NCI-H128 (cell line): Measurements from ENCODE around the gene MAST4.

ENCODE experiments used
- DNase-seq: peaks from one replicate; lab custom pipeline; 2025; ENCODE audit not compliant: unreplicated experiment; lab: John Stamatoyannopoulos, UW

The MAST4 gene

GRCh38 chr5:66603164-66603563, 7.0 kb downstream of the MAST4 start:
- no peak for DNase-seq

- no peak for DNase-seq
Observed at GRCh38 chr5:66603881-66604280, 7.7 kb downstream of the MAST4 start.

GRCh38 chr5:66606713-66607112, 10.5 kb downstream of the MAST4 start:
- DNase-seq, result no peak

- no peak for DNase-seq
Observed at GRCh38 chr5:66608501-66608900, 12.3 kb downstream of the MAST4 start.

GRCh38 chr5:66609615-66610014, 13.4 kb downstream of the MAST4 start:
- DNase-seq, result no peak

- DNase-seq, result no peak
Observed at GRCh38 chr5:66612226-66612625, 16.0 kb downstream of the MAST4 start.

- DNase-seq, result no peak
Observed at GRCh38 chr5:66615136-66615535, 18.9 kb downstream of the MAST4 start.

- DNase-seq, result no peak
Observed at GRCh38 chr5:66615894-66616293, 19.7 kb downstream of the MAST4 start.

GRCh38 chr5:66616520-66617225, 20.5 kb downstream of the MAST4 start:
- no peak for DNase-seq

- DNase-seq, result no peak
Observed at GRCh38 chr5:66617226-66617861, 21.2 kb downstream of the MAST4 start.

GRCh38 chr5:66617991-66618768, 22.0 kb downstream of the MAST4 start:
- DNase-seq, result no peak

- DNase-seq, result no peak
Observed at GRCh38 chr5:66620711-66621110, 24.5 kb downstream of the MAST4 start.

GRCh38 chr5:66621146-66621545, 25.0 kb downstream of the MAST4 start:
- no peak for DNase-seq

GRCh38 chr5:66621736-66622135, 25.5 kb downstream of the MAST4 start:
- DNase-seq, result no peak

- no peak for DNase-seq
Observed at GRCh38 chr5:66628561-66628960, 32.4 kb downstream of the MAST4 start.

- DNase-seq, result no peak
Observed at GRCh38 chr5:66629446-66629845, 33.3 kb downstream of the MAST4 start.

GRCh38 chr5:66633754-66634153, 37.6 kb downstream of the MAST4 start:
- no peak for DNase-seq

GRCh38 chr5:66634601-66635000, 38.4 kb downstream of the MAST4 start:
- DNase-seq, result no peak

- no peak for DNase-seq
Observed at GRCh38 chr5:66637994-66638393, 41.8 kb downstream of the MAST4 start.

- DNase-seq, result no peak
Observed at GRCh38 chr5:66639037-66639436, 42.8 kb downstream of the MAST4 start.

GRCh38 chr5:66642538-66642937, 46.3 kb downstream of the MAST4 start:
- no peak for DNase-seq

GRCh38 chr5:66643387-66643786, 47.2 kb downstream of the MAST4 start:
- no peak for DNase-seq
